Daoy (cell line): ENCODE results near the gene SOX18. TPM values are rescaled to one million over a fixed set of nuclear protein-coding genes. Genes with fewer than 3 reads are reported as not detected.

Source experiments
- DNase-seq: peaks from one replicate; pipeline ENCODE4 v3.0.0-alpha.2; 2015; ENCODE audit warnings: low read depth
- total RNA-seq: library from RNA; depleted of rRNA; stranded (reverse); fragments of >200 nt; shearing (Covaris generic); gene quantifications from 2 replicates; pipeline ENCODE4 v1.2.3, GENCODE V29; 2014

Gene SOX18
- total RNA-seq, 1 experiment from 2014 or later, result not detected

DNA sequence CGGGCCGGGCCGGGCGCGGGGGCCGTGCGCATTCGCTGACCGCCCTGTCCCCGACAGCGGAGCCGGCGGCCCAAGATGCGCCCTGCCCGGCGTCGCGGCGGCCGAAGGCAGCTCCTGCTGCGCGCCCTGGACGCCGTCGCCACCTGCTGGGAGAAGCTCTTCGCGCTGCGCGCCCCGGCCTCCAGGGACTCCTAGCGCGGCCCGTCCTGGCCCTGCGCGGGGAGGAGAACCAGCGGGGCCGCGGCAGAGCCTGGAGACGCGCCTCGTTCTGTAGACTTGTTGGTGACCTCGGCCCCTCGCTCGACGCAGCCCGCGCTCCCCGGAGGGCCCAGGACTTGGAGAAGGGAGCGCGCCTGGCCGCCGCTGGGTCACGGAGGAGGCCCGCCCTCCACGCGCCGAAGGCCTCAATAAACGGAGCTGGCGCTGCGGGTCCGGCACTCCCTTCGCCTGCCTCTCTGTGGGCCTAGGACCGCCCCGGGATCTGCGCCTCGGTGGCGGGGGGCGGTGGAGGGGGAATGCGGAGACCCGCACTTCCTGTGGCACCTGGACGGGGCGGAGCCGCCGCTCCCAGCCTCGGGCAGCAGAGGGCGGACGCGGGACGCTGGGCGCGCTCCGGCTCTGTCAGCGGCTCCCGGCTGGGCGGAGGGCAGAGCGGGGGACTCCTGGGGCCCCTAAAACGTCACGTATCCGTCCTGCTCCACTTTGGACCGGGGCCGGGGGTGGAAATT, 10.7 kb downstream of the SOX18 start:
- DNase-seq, result peak; percentile 80

DNA sequence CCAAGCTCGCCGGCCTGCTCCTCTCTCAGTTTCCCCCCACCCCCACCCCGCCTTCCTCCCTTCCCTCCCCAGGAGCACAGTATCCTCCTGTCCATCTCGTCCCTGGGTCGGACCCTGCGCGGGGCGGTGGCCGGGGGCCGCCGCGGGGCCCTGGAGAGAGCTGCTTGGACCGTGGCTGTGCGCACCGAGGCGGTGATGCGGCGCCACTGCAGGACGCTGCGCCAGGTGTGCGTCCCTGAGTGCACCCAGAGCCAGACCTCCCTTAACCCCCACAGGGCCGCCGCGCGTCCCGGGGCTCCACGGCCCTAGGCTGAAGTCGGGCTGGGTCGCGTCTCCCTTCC, 11.2 kb downstream of the SOX18 start:
- DNase-seq, result no peak

DNA sequence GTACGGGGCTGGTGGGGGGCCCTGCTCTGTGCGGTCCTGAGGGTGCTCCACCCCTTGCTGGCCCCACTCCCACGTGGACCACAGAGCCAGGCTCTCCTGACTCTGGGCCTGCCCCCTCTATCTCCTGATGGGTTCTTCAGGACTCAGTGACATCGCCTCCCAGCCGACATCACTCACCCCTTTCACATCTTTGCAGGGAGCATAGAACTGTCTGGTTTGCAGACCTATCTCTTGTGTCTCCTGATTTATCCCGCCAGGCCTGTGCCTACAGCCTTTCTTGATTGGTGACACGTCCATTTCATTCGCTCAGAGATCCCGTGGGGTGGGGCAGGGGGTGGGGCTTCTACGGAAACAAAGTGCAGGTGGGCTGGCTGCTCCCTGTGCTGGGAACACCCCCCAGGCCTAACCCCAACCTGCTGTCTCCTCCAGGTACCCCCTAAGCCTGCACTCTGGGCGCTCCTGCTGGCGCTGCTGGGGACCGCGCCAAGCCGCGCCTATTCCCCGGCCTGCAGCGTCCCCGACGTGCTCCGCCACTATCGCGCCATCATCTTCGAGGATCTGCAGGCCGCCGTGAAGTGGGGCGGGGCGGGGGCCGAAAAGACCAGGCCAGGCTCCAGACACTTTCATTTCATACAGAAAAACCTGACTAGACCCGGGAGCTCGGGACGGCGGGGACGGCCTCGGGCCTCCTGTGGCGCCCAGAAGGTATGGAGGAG, 11.8 kb downstream of the SOX18 start:
- no peak for DNase-seq

DNA sequence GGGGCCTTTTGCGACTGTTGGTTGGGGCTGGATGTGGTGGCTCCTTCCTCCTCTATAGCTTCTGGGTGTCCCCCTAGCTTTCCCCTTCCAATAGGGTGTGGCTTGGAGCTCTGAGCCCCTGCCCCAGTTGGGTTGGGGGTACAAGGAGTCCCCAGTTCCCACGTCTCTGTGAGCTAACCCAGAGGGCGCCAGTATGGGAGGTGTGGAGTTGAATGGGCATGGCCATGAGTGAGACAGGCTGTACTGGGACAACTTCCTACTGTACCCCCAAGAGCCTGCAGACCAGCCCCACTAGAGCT, 12.3 kb downstream of the SOX18 start:
- no peak for DNase-seq

DNA sequence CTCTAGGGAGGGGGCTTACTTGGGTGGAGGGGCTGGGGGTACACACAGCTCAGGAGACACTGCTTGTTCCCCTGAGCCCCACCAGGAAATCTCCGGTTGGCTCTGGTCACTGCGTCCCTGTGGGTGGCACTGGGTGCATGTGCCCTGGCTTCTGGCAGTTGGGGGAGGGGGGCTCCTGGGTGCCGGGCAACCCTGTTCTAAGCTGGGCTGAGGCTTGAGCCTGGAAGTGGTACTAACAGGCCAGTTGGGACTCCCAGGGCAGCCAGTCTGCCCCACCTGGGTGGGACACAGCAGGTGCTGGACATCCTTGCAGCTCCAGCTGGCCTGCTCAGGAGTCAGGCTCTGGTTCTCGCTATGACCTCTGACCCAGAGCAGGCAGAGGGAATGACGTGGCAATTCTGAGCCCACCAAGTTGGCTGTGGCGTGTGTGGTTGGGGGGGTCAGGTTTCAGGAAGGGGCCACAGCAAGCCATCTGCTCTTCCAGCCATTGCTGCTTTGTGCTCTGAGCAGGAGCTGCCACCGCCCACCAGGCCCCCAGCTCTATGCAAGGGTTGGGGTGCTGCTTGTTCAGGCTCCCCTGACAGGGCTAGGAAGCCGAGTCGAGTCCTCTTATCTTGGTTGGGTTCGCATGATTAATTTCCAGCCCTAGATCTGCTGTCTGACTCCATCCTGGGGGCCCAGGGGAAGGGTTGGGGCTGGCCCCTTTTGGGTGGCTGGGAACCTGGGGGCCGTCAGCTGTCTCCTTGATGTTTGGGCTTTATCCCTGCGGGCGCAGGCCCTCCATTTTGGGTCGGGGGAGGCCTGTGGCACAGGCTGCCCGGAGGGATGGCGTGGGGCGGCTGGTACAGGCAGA, 12.9 kb downstream of the SOX18 start:
- no peak for DNase-seq

DNA sequence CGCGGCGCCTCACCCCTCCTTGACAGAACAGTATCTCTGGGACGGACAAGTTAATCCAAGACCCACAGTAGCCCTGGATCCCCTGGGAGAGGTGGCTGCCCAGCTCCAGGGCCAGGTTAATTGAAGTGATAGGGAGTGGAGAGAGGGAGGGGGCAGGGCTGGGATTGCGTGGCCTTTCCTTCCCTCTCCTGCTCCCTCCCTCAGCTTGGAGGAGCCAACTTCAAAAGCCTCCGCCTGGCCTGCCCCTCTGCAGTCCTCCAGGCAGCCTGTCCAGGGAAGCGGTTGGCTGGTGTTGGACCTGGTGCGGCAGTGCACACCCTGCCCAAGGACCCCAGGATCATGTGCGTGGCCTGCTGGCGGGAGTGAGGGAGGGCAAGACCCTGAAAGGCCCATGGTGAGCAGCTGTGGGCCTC, 13.5 kb downstream of the SOX18 start, which contains the start of gene C20orf204:
TSS of gene C20orf204 (plus strand) at position 250 of the 413 bp plus-strand sequence. CDS start at position 392, 142 bp downstream.
- DNase-seq, result no peak

DNA sequence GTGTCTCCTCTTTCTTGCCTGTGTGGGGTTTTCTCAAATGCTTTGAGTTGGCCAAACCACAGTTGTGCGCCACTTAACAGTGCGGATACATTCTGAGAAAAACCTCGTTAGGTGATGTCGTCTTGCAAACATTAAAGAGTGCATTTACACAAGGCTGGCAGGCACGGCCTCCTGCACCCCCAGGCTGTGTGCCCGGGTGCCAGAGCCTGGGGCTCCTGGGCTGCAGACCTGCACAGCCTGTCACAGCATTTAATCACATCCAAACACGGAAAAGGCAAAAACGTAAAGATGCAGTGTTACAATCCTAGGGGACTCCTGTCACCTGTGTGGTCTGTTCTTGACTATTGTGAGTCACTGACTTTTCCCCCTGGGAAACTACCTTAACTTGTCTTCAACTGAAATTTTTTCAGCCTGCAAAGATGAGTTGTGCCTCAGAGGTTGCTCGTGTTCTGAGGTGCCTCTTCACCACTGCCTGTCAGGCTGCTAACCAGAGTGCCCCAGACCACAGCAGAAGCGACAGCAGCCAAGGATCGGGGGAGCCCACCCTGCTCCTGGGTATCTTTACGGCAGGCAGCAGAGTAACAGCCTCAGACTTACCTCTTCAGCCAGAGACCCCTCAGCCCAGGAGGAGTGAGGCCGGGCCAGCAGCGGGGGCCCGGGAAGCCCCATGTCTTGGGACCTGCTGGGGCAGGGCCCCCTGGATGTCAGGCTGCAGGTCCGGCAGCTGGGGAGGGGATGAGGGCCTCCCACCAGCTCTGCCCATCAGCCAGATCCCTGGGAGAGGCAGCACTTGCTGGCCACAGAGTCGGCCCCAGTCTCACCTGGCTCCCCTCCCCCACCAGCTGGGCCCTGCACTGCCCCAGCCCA, 14.1 kb downstream of the SOX18 start:
- DNase-seq, result no peak

DNA sequence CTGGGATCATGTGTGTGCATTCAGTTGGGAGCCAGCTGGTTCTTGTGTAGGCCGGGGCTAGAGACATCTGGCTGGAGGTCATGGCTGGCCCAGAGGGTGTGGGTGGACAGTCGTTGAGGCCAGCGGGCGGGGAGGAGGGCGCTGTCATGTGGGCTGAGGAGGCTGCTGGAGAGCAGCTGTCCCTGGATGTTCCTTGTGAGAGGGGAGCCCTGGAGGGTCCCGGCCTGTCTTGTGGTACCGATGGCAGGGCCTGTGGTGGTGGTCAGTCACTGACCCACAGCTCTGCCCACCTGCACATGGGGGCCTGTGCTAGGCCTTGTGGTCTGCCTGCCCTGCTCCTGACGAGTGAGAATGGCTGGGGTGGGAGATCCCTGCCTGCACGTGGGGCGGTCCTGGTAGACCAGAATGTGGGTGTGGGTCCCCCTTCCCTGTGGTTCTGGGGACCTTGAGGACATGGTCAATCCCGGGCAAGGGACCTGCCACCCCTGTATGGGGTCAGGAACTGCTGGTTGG, 15.4 kb downstream of the SOX18 start:
- no peak for DNase-seq

DNA sequence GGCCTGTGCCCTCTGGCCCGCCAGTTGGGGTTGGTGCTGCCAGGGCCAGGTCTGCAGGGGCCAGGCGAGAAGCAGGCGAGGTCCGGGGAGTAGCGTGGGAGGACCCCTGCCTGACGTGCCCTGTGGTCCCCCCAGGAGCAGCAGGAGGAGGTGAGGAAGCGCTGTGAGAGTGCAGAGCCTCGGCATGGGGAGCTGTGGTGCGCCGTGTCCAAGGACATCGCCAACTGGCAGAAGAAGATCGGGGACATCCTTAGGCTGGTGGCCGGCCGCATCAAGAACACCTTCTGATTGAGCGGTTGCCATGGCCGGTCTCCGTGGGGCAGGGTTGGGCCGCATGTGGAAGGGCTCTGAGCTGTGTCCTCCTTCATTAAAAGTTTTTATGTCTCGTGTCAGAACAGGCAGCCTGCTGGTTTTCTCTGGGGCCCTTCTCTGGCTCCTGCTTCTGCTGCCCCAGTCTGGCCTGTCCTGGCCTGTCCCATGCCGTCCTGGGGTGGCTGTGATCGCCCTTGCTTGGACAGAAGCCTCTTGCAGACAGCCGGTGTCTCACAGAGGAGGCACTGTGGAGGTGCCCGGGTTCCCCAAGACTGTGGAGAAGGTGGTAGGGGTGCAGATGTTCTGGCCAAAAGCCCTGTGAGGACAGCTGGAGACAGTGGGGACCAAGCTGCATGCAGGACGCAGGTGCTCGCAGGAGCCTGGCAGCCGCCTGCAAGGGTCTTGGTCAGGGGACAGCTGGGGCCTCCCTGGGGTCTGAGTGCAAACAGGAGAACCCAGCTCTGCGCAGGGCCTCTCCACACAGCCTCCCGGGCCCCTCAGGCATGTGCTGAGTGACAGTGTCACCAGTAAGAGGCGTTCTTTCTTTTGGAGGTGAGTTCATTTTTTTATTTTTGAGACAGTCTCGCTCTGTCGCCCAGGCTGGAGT, 16.5 kb downstream of the SOX18 start:
- no peak for DNase-seq

DNA sequence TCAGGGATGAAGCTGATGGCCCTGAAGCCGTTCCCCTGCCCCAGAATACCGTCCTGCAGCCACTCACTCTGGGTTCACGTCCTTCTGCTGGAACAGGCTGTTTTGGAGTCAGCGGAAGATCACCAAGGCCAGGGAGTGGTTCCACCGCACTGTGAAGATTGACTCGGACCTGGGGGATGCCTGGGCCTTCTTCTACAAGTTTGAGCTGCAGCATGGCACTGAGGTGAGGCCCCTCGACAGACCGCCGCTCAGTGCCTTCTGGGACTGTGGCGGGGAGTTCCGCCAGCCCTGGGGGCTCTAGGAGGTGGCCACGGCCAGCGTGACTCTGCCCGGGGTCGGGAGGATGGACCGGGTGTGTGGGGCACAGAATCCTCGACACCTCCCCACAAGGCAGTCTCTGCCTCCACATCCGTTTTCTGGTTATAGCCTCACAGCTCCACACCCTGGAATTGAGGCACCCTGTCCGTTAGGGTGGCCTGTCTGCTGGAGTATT, 17.6 kb downstream of the SOX18 start:
- DNase-seq, result no peak

DNA sequence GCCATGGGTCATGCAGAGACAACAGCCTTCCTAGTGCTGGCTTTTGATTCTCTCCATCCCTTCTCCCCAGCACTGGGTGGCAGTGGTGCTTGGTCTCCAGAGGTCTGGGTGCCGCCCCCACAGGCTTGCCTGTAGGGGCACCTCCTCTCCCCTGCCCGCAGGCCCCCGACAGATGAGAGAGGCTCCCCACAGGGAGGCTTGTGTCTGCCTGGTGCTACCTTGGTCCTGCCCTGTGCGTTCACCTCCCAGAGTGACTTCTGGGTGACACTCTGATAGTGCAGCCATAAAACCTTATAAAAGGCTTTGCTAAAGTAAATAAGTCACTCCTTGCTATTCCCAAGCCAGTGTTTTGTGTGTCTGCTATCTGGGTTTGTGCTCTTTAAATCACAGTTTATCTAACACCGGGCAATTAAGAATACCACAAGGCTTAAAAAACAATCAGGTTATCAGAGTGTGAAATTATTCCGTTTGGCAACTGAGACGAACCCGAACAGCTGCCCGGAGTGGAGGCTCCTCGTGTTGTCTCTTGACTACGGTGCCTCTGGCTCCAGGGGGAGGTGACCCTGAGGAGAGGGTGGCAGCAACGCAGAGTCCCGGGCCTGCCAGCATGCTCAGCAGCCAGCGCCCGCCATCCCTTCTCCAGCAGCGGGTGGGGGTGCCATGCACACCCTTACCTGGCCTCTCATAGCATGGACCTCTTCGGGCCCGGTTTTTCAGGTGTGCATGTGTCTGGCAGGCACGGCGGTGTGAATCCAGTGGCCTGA, 18.9 kb downstream of the SOX18 start:
- no peak for DNase-seq

DNA sequence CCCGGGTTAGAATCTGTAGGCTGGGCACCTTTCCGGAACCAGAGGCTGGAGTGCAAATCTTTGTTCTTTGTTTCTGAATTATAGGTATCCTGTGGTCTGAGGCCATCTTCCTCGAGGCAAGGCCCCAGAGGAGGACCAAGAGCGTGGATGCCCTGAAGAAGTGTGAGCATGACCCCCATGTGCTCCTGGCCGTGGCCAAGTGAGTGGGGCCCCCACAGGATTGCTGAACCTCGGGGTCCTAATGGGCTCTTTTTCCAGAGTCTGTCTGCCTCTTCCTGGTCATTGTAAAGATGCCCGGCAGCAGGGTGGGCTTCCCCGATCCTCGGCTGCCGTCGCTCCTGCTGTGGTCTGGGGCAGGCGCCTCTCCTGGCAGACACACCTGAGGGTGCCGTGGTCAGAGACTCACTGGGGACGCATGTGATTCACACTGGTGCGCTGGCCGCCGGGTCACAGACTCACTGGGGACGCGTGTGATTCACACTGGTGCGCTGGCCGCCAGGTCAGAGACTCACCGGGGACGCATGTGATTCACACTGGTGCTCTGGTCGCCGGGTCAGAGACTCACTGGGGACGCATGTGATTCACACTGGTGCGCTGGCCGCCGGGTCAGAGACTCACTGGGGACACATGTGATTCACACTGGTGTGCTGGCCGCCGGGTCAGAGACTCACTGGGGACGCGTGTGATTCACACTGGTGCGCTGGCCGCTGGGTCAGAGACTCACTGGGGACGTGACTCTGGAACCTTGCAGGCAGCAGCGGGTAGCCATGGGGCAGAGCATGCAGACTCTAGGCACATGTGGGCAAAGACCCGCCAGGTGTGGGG, 19.9 kb downstream of the SOX18 start:
- DNase-seq, result no peak

DNA sequence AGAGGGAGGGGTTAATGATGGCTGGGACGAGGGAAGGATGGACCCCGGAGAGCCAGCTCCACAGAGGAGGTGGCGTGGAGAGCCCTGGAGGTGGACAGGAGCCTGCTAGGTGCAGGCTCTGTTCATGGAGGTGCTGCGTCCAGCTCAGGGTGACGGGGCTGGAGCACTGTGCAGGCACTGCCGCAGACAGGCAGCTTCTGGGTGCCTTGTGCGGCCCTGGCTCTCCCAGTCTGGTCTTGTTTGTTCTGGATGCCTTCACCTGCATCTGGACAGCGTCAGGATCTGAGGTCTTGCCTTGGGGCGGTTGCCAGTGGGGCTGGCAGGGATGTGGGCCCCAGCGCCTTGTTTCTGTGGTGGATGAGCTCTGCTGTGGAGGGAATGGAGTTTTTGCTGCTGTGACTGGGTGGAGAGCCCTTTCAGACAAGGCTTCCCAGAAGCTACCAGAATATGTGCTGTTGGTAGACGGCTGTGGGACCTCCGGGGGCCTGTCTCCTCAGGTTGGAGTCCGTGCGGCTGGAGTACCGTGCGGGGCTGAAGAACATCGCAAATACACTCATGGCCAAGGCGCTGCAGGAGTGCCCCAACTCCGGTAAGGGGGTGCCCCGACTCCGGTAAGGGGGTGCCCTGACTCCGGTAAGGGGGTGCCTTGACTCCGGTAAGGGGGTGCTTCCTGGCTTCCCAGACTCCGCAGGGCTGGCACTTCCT, 21.3 kb downstream of the SOX18 start:
- no peak for DNase-seq

DNA sequence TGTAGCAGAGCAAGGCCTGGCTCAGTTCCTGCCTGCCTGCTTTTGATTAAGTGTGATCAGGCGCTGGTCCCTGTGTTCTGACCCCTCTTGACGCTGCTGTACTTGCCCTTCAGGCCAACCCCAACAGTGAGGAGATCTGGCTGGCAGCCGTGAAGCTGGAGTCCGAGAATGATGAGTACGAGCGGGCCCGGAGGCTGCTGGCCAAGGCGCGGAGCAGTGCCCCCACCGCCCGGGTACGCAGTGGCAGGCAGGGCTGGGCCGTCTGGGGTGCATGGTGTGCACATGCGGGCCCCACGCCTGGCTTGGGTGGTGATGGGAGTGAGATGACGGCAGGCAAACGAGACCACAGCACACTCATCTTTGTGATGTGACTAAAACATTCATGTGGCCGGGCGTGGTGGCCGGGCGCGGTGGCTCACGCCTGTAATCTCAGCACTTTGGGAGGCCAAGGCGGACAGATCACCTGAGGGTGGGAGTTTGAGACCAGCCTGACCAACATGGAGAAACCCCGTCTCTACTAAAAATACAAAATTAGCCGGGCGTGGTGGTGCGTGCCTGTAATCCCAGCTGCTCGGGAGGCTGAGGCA, 23.5 kb downstream of the SOX18 start:
- no peak for DNase-seq

DNA sequence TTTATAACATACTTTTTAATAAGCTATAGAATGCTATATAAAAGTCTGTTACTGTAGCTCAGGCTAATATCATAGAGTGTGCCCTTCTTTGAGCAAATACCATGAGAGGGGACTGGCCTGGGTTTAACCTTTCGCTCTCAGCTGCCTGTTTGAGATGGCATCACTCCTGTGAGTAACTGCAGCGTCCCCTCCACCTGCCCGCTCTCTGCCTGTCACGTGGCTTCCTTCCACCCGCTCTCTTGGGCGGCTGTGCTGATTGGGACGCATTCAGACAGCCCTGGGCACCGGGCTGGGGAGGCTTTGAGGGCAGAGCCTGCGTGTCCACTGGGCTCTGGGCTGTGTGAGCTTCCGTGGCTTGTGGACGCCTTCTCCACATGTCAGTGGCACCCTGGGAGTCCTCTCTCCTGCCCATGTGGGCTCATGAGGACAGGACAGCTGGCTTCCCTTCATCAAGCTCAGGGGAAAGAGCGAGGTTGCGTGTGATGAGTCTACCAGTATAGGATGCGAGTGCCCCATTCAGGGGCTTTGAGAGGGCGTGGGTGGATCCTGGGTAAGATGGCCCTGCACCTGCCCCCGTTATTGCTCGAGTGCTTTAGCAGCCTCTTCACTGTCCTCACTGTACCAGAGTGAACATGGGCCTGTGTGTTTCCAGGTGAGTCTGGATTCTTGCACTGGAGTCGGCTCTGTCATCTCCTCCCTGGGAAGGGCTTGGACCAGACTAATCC, 24.2 kb downstream of the SOX18 start:
- DNase-seq, result no peak

DNA sequence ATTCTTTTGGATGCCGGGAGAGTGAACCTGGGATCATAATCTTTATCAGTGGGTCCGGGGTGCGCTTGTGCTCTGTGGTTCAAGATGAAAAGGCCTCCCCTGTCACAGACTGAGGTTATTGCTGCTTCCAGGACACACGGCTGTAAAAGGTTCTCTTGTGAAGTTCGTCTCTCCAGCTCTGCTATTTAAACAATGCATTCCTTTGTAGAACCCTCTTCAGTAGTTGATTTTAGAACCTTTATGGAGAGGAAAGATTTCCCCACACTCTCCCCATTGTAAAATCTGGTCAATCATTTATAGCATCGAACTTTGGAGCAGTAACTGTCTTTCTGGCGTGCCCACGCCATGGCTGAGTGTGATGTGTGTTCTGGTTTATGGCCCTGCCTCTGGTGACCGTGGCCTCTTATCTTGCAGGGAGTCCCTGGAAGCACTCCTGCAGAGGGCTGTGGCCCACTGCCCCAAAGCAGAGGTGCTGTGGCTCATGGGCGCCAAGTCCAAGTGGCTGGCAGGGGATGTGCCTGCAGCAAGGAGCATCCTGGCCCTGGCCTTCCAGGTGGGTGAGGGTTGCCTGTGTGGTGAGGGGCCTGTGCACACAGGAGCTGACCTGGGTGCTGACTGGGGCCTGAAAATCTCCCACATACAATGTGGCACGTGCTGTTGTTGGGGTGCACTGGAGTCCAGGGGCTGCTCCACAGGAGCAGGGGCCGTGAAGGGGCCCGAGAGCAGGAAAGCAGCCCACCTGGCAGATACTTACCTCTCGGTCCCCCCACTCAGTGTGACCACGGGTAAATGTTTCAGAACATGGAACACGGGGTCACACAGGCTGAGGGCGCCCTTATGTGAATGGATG, 25.1 kb downstream of the SOX18 start:
- no peak for DNase-seq
